HepG2 (cell line): Measurements from ENCODE around the gene LRR1. TPM values are rescaled to one million over a fixed set of nuclear protein-coding genes. Genes with fewer than 3 reads are reported as not detected.
A peak's percentile ranks its signal among the peaks of the same experiment; 100 is the strongest.

Experiments used
- BATF2 ChIP-seq: sonication (generic); formaldehyde crosslinking; IDR thresholded peaks from 2 replicates; pipeline ENCODE4 v1.8.0; 2022; ENCODE audit warnings: mild to moderate bottlenecking, missing genetic modification reagents, moderate library complexity
- CENPBD1 ChIP-seq: sonication (generic); formaldehyde crosslinking; IDR thresholded peaks from 2 replicates; pipeline ENCODE4 v1.8.0; 2022; ENCODE audit warnings: missing genetic modification reagents, low read depth, mild to moderate bottlenecking, borderline replicate concordance
- GLMP ChIP-seq: sonication (generic); formaldehyde crosslinking; IDR thresholded peaks from 2 replicates; pipeline ENCODE4 v1.9.0; 2021; ENCODE audit warnings: missing genetic modification reagents, mild to moderate bottlenecking, borderline replicate concordance
- ISX ChIP-seq: sonication (generic); formaldehyde crosslinking; conservative IDR thresholded peaks from 2 replicates; pipeline ENCODE4 v1.5.0; 2020; ENCODE audit warnings: missing genetic modification reagents
- KMT2B ChIP-seq: IDR thresholded peaks from 2 replicates; pipeline ENCODE4 v1.6.1; 2016; ENCODE audit warnings: missing genetic modification reagents, missing compliant biosample characterization
- MAFF ChIP-seq: IDR thresholded peaks from 2 replicates; pipeline ENCODE4 v1.6.1; 2011; ENCODE audit warnings: low read depth, low read length, improper control_type of control experiment
- NCOA2 ChIP-seq: sonication (generic); formaldehyde crosslinking; IDR thresholded peaks from 2 replicates; pipeline ENCODE4 v1.8.0; 2022; ENCODE audit warnings: inconsistent platforms
- NFE2L1 ChIP-seq: sonication (generic); formaldehyde crosslinking; IDR thresholded peaks from 2 replicates; pipeline ENCODE4 v1.4.0; 2020; ENCODE audit warnings: missing genetic modification reagents, mild to moderate bottlenecking, borderline replicate concordance
- NFKBIZ ChIP-seq: IDR thresholded peaks from 2 replicates; pipeline ENCODE4 v1.6.1; 2018; ENCODE audit warnings: missing genetic modification reagents, missing compliant biosample characterization
- NR2F2 ChIP-seq: IDR thresholded peaks from 2 replicates; pipeline ENCODE4 v1.6.1; 2012; ENCODE audit warnings: low read depth, inconsistent platforms, borderline replicate concordance
- NR3C1 ChIP-seq: sonication (generic); formaldehyde crosslinking; IDR thresholded peaks from 2 replicates; pipeline ENCODE4 v1.4.0; 2020; ENCODE audit warnings: missing genetic modification reagents
- POLR2A ChIP-seq, 2 experiments: IDR thresholded peaks; 2 replicates each; pipeline ENCODE4 v1.6.1; 2011; ENCODE audit warnings: low read depth in 2 of 2, low read length in 2 of 2, mild to moderate bottlenecking in 1 of 2, moderate library complexity in 1 of 2; ENCODE audit not compliant: insufficient read depth in 1 of 2
- RFXANK ChIP-seq: IDR thresholded peaks from 2 replicates; pipeline ENCODE4 v1.6.1; 2016
- RNF2 ChIP-seq: fragments of 450-650 bp; conservative IDR thresholded peaks from 2 replicates; pipeline ENCODE4 v1.6.1; 2016; ENCODE audit warnings: low read depth
- SIX4 ChIP-seq: sonication (generic); formaldehyde crosslinking; IDR thresholded peaks from 2 replicates; pipeline ENCODE4 v1.4.0; 2020; ENCODE audit warnings: missing genetic modification reagents
- TFDP1 ChIP-seq: IDR thresholded peaks from 2 replicates; pipeline ENCODE4 v1.6.1; 2016; ENCODE audit warnings: missing compliant biosample characterization, missing genetic modification reagents, borderline replicate concordance
- ZBTB20 ChIP-seq: sonication (generic); formaldehyde crosslinking; IDR thresholded peaks from 2 replicates; pipeline ENCODE4 v1.8.1; 2023; ENCODE audit warnings: missing genetic modification reagents, low read depth, mild to moderate bottlenecking, borderline replicate concordance
- ZBTB21 ChIP-seq: sonication (generic); formaldehyde crosslinking; IDR thresholded peaks from 2 replicates; pipeline ENCODE4 v1.4.0; 2020; ENCODE audit warnings: missing genetic modification reagents
- ZNF720 ChIP-seq: sonication (generic); formaldehyde crosslinking; IDR thresholded peaks from 2 replicates; pipeline ENCODE4 v1.4.0; 2020; ENCODE audit warnings: missing genetic modification reagents
- ZNF737 ChIP-seq: sonication (generic); formaldehyde crosslinking; IDR thresholded peaks from 2 replicates; pipeline ENCODE4 v1.5.0; 2020; ENCODE audit warnings: missing genetic modification reagents, mild to moderate bottlenecking, borderline replicate concordance
- polyA plus RNA-seq, 8 experiments: library from polyadenylated mRNA; depleted of rRNA in 3 of 8; stranded (reverse) in 7 of 8; unstranded in 1 of 8; fragments of >200 nt; fragmentation: Illumina TruSeq in 4 of 8; extraction: Trizol in 4 of 8; gene quantifications; 2 replicates each; pipeline versions ENCODE4 v1.2.1 to v1.2.3, GENCODE V29; 2011 to 2016; ENCODE audit warnings: low read depth in 4 of 8, missing spikeins in 1 of 8, mixed read lengths in 1 of 8; ENCODE audit not compliant: insufficient read depth in 1 of 8
- total RNA-seq, 5 experiments: library from RNA; depleted of rRNA; stranded (reverse); fragments of >200 nt; fragmentation: Illumina TruSeq; extraction: Trizol; gene quantifications; 2 replicates each; pipeline ENCODE4 v1.2.3, GENCODE V29; 2016; ENCODE audit warnings: low read depth in 1 of 5

The LRR1 gene
- total and polyA plus RNA-seq, 2 of the 13 experiments (the other 11 are each of a cell fraction or from before 2014, with no cell fraction given) = 7.0 to 36.2 TPM

- peak; percentile 79; the same call in 1 of the 2 replicates for TF ChIP-seq RNF2
- TF ChIP-seq ZBTB20 (CRISPR knock-in tag) = peak; percentile 78; the same call in 1 of the 2 replicates
- peak; percentile 57; the same call in 1 of the 2 replicates for TF ChIP-seq RFXANK (CRISPR knock-in tag)
- no peak for TF ChIP-seq NR3C1 (CRISPR knock-in tag)
- no peak; the same call in 1 of the 2 replicates for TF ChIP-seq NFKBIZ (CRISPR knock-in tag)
- no peak for TF ChIP-seq ZBTB21 (CRISPR knock-in tag)
- peak; percentile 94 for TF ChIP-seq KMT2B
- peak; percentile 67 to 93 for TF ChIP-seq POLR2A (IDR thresholded peaks at IDR 0.05; ENCODE audit: insufficient read depth in 1 of 2, low read depth in 2 of 2, low read length in 2 of 2)
- peak; percentile 58; the same call in 1 of the 2 replicates for TF ChIP-seq ZNF737 (CRISPR knock-in tag)
- no peak for TF ChIP-seq NFE2L1
- no peak for TF ChIP-seq MAFF
- TF ChIP-seq TFDP1 (CRISPR knock-in tag) = peak; percentile 99
- TF ChIP-seq NCOA2 (CRISPR knock-in tag) = peak; percentile 40; the same call in 1 of the 2 replicates
- TF ChIP-seq SIX4 (CRISPR knock-in tag) = no peak
- TF ChIP-seq ISX (CRISPR knock-in tag) = no peak
- TF ChIP-seq CENPBD1 (CRISPR knock-in tag) = no peak
- no peak for TF ChIP-seq ZNF720 (CRISPR knock-in tag)
- TF ChIP-seq GLMP (CRISPR knock-in tag) = no peak
- no peak; the same call in 1 of the 2 replicates for TF ChIP-seq NR2F2
- TF ChIP-seq BATF2 = peak; percentile 81; the same call in 1 of the 2 replicates
Measured at GRCh38 chr14:49598485-49599300, at the start of gene LRR1 (continued).
